HUES48 (cell line): ENCODE results near the gene DNM3.

Experiments used
- H3K27ac ChIP-seq: one replicate; pipeline ENCODE4 v1.7.0; 2013; ENCODE audit warnings: low read depth, low read length, inconsistent platforms
- H3K27me3 ChIP-seq: 2 replicates; pipeline ENCODE4 v1.6.1; 2013; ENCODE audit warnings: mild to moderate bottlenecking, low read length; ENCODE audit not compliant: control insufficient read depth, insufficient read depth
- H3K36me3 ChIP-seq: 2 replicates; pipeline ENCODE4 v1.6.1; 2013; ENCODE audit warnings: low read length; ENCODE audit not compliant: control insufficient read depth, insufficient read depth
- H3K4me1 ChIP-seq: 2 replicates; pipeline ENCODE4 v1.6.1; 2013; ENCODE audit warnings: mild to moderate bottlenecking, low read length; ENCODE audit not compliant: control insufficient read depth, insufficient read depth
- H3K4me3 ChIP-seq: 2 replicates; pipeline ENCODE4 v1.5.1; 2013; ENCODE audit warnings: mild to moderate bottlenecking, low read depth, low read length
- H3K9ac ChIP-seq: 2 replicates; pipeline ENCODE4 v1.6.1; 2013; ENCODE audit warnings: mild to moderate bottlenecking, low read depth, low read length, moderate library complexity
- H3K9me3 ChIP-seq: 2 replicates; pipeline ENCODE4 v1.6.1; 2013; ENCODE audit warnings: low read length; ENCODE audit not compliant: control insufficient read depth, insufficient read depth

DNM3 gene

GRCh38 chr1:171941920-171942319, 100.6 kb downstream of the DNM3 start:
- Histone ChIP-seq H3K9ac (no peak overlapping the region), H3K4me3 (no peak overlapping the region), H3K36me3 (no peaks in the 10 kb centered on the region), H3K9me3 (no peaks in the 10 kb centered on the region), H3K27ac (no peak overlapping the region), H3K27me3 (no peaks in the 10 kb centered on the region), H3K4me1 (peaks cover 57% of the 10 kb centered on the region)

- no peaks in the 10 kb centered on the region for H3K36me3 ChIP-seq
- no peak overlapping the region for H3K27ac ChIP-seq
- no peaks in the 10 kb centered on the region for H3K27me3 ChIP-seq
- H3K9me3 ChIP-seq: no peaks in the 10 kb centered on the region
- no peak overlapping the region for H3K9ac ChIP-seq
- peaks cover 64% of the 10 kb centered on the region for H3K4me1 ChIP-seq
- no peak overlapping the region for H3K4me3 ChIP-seq
These were observed 102.8 kb downstream of the DNM3 start for GRCh38 chr1:171943973-171944561.

GRCh38 chr1:171948511-171948910, 107.2 kb downstream of the DNM3 start:
- Histone ChIP-seq H3K4me1 (peaks cover 51% of the 10 kb centered on the region), H3K27ac (peak overlapping the region; percentile 50), H3K4me3 (no peak overlapping the region), H3K36me3 (no peaks in the 10 kb centered on the region), H3K9ac (no peak overlapping the region), H3K27me3 (no peaks in the 10 kb centered on the region), H3K9me3 (no peaks in the 10 kb centered on the region)

DNA sequence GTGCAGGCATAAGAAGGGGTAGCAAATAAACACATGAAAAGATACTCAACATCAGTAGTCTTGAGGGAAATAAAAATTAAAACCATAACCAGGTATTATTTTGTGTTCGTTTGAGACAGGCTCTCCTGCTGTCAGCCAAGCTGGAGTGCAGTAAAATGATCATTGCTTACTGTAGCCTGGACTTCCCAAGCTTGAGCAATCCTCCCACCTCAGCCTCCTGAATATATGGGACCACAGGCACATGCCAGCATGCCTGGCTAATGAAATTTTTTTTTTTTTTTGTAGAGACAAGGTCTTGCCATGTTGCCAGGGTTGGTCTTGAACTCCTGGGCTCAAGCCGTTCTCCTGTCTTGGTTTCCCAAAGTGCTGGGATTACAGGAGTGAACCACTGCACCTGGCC, 108.0 kb downstream of the DNM3 start:
- Histone ChIP-seq H3K27ac (no peak overlapping the region), H3K36me3 (no peaks in the 10 kb centered on the region), H3K27me3 (no peaks in the 10 kb centered on the region), H3K4me1 (peaks cover 51% of the 10 kb centered on the region), H3K9ac (no peak overlapping the region), H3K4me3 (no peak overlapping the region), H3K9me3 (no peaks in the 10 kb centered on the region)

GRCh38 chr1:171953835-171954234, 112.5 kb downstream of the DNM3 start:
- Histone ChIP-seq H3K9ac (no peak overlapping the region), H3K9me3 (no peaks in the 10 kb centered on the region), H3K27ac (no peak overlapping the region), H3K27me3 (no peaks in the 10 kb centered on the region), H3K36me3 (no peaks in the 10 kb centered on the region), H3K4me1 (peaks cover 19% of the 10 kb centered on the region), H3K4me3 (no peak overlapping the region)

DNA sequence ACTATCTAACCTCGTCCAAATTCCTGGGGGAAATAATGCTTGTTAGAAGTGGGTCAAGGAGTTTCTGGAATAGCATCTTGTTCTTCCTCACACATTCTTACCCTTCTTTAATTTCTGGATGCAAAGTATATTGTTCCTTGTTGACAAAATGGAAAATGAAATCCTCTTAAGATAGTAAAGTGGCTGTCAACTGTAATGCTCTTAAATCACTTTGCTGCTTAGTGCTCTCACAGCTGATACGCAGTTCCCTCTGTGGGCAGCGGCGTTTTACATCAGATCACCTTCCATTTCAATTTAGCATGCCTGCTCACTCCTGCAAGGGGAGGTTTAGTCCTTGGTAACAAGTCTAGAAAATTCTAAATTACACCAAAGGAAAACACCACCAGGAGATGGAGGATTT, 113.1 kb downstream of the DNM3 start:
- no peaks in the 10 kb centered on the region for H3K9me3 ChIP-seq
- H3K36me3 ChIP-seq: no peaks in the 10 kb centered on the region
- H3K4me1 ChIP-seq: peaks cover 19% of the 10 kb centered on the region
- no peak overlapping the region for H3K9ac ChIP-seq
- no peaks in the 10 kb centered on the region for H3K27me3 ChIP-seq
- H3K4me3 ChIP-seq: no peak overlapping the region
- no peak overlapping the region for H3K27ac ChIP-seq

- H3K9ac ChIP-seq: no peak overlapping the region
These were observed 120.6 kb downstream of the DNM3 start for GRCh38 chr1:171961861-171962260.

DNA sequence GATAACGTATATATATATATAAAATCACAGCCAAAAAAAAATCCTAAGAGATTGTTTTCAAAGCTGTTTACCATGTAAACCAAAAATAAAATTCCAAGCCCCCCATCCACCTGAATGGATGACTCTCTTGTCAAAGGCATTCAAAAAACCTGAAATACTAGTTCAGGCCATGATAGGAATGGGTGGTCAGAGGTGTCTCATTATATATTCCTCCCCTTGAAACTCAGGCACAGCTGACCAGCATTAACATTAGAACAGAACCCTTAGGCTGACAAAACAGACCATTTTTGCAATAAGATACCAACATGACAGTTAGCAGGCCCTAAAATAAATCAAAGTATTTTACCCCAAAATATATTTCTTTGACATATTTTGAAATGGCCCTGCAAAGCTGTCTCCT, 122.5 kb downstream of the DNM3 start:
- no peak overlapping the region for H3K9ac ChIP-seq
- H3K27me3 ChIP-seq: no peaks in the 10 kb centered on the region
- H3K9me3 ChIP-seq: peaks cover 6% of the 10 kb centered on the region; the same call in 1 of the 2 replicates
- H3K36me3 ChIP-seq: no peaks in the 10 kb centered on the region
- no peak overlapping the region for H3K4me3 ChIP-seq
- H3K4me1 ChIP-seq: peaks cover 30% of the 10 kb centered on the region
- H3K27ac ChIP-seq: no peak overlapping the region

More at GRCh38 chr1:171961861-171962260, 120.6 kb downstream of the DNM3 start:
- no peak overlapping the region for H3K4me3 ChIP-seq
- H3K36me3 ChIP-seq: no peaks in the 10 kb centered on the region
- peaks cover 11% of the 10 kb centered on the region for H3K4me1 ChIP-seq
- H3K27ac ChIP-seq: no peak overlapping the region
- H3K27me3 ChIP-seq: no peaks in the 10 kb centered on the region
- peaks cover 6% of the 10 kb centered on the region; the same call in 1 of the 2 replicates for H3K9me3 ChIP-seq

DNA sequence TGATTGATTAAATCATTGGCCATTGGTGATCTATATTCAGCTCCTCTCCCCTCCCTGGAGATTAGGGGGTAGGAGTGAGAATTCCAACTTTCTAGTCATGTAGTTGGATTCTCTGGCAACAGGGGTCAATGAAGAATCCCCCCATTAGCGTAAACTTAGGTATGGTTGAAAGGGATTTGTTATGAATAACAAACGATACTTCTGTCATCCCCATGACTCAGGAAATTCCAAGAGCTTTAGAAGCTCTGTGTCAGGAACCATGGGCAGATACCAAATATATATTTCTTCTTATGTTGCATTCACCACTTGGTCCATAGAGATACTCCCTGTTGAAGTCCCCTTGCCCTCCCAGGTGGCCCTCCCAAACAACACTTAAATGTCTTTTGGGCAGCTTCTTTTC, 124.5 kb downstream of the DNM3 start:
- Histone ChIP-seq H3K4me1 (peaks cover 44% of the 10 kb centered on the region), H3K27ac (no peak overlapping the region), H3K9ac (no peak overlapping the region), H3K36me3 (no peaks in the 10 kb centered on the region), H3K27me3 (no peaks in the 10 kb centered on the region), H3K9me3 (peaks cover 6% of the 10 kb centered on the region; the same call in 1 of the 2 replicates), H3K4me3 (no peak overlapping the region)

- Histone ChIP-seq H3K9ac (no peak overlapping the region), H3K27ac (peak overlapping the region; percentile 62), H3K9me3 (peaks cover 6% of the 10 kb centered on the region; the same call in 1 of the 2 replicates), H3K4me3 (peak overlapping the region; percentile 20; the same call in 1 of the 2 replicates), H3K36me3 (no peaks in the 10 kb centered on the region), H3K27me3 (no peaks in the 10 kb centered on the region), H3K4me1 (peaks cover 48% of the 10 kb centered on the region)
These were observed 125.3 kb downstream of the DNM3 start for GRCh38 chr1:171966426-171967220.

DNA sequence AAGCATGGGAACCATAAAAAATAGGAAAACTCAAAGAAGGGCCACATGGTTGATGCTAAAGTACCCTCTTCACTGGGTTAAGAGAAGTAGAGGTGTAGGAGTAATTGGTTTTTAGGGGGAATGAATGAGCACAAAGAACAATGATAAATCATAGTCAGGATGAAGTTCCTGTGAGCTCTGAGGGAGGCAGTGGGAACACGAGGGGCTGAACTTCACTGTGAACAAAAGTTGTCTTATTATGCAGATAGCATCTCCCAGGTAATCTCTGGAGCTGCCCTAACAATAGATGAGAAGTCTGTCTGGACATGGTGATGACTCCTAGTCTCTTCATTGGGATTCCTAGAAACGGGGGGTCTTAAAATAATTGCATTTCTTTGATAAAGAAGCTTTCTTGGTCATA, 127.9 kb downstream of the DNM3 start:
- Histone ChIP-seq H3K27ac (no peak overlapping the region), H3K27me3 (no peaks in the 10 kb centered on the region), H3K9me3 (peaks cover 6% of the 10 kb centered on the region; the same call in 1 of the 2 replicates), H3K36me3 (no peaks in the 10 kb centered on the region), H3K4me3 (no peak overlapping the region), H3K9ac (no peak overlapping the region), H3K4me1 (peaks cover 48% of the 10 kb centered on the region)
